ENCODE measurements around the gene SPANXD.
"Not testable (repeated sequence)": the region's sequence is repeated elsewhere in the genome, so short reads cannot be mapped to it uniquely, and the experiment has no call there.

The SPANXD gene, protein sequence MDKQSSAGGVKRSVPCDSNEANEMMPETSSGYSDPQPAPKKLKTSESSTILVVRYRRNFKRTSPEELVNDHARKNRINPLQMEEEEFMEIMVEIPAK

DNA sequence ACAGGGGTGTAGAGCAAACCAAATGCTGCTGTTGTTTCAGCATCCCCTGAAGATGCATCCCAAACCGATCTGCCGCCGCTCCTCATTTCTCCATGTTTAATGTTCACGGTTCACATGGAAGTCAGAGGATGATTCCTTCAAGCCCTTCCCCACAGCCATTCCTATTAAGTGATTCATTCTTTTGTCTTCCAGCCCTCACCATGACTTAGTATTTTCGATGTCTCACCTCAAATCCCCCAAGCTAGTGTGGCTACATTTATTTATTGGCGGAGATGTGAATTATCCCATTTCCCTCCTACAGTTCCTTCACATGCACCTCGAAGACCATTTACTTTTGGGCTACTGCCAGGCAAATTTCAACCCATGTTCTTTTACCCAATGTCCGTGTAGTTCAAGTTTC lies at the start of gene SPANXD:
Gene SPANXD, minus strand, starts transcription at position 101 of the 400 bp plus-strand sequence. CDS start 334 bp downstream, outside the sequence.
- DNase-seq (ENCODE audit: low read depth in 2 of 2, low spot score in 1 of 2) = not testable (repeated sequence)

- no peak for DNase-seq (ENCODE audit: low read depth in 2 of 2, low spot score in 1 of 2)
Measured at GRCh38 chrX:141742666-141743065, 44.1 kb upstream of the SPANXD start.

DNA sequence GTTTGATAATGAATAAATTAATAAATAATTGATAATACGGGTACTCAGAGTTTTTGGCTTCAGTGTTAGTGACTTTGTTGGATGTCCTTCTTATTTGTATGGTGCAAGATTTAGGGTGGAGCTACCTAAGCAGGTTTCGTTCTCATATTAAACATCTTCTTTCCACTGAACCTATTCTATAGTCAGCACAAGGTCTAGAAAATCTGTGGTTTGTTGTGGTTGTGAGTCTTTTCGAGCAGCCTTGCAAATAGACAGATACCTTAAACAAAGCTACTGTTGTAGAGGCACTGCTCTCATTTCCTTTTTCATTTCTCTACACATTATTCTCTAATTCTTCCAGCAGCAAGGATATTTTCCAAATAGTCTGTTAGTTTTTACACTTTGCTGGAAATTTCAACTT lies 38.1 kb upstream of the SPANXD start:
- no peak for DNase-seq (ENCODE audit: low read depth in 2 of 2, low spot score in 1 of 2)

DNA sequence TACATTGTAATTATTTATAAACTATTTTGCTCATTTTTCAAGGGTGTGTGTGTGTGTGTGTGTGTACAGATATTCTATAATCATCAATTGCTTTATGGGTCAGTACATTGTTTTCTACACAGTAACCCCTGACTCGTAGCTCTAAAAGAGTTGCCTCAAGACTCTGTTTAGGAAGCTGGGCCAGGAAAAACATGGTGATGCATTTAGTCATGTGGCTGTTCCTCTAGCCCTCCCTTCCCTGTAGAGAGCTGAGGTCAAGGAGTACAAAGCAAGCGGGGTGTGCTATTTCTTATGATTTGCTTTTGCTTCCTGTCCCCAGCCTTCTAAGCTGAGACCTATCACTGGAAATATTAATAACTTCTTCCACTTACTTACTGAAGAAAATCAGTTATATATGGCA lies 34.8 kb upstream of the SPANXD start:
- no peak for DNase-seq (ENCODE audit: low read depth in 2 of 2, low spot score in 1 of 2)

- no peak for DNase-seq (ENCODE audit: low read depth in 2 of 2, low spot score in 1 of 2)
Measured at GRCh38 chrX:141732031-141732430, 33.5 kb upstream of the SPANXD start.

- no peak for DNase-seq (ENCODE audit: low read depth in 2 of 2, low spot score in 1 of 2)
Measured at GRCh38 chrX:141724186-141724585, 25.6 kb upstream of the SPANXD start.

DNA sequence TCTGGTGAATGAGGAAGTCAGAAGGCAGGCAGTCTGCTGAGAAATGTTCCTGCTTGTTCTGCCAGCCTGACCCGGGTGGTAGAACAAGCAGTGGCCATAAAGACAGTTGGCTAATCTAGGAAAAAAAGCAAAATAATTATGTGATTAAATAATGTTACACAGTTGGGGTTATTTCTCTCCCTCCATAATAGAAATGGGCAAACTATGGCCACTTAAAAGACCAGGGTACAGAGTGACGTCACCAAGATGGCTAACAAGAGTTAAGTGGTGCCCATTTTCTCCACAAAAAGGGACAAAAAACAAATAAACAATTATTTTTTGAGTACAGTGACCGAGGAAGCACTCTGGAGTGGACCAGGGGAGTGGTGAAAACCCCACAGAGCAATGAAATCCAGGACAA lies 16.1 kb upstream of the SPANXD start:
- DNase-seq (ENCODE audit: low read depth in 2 of 2, low spot score in 1 of 2) = no peak

DNA sequence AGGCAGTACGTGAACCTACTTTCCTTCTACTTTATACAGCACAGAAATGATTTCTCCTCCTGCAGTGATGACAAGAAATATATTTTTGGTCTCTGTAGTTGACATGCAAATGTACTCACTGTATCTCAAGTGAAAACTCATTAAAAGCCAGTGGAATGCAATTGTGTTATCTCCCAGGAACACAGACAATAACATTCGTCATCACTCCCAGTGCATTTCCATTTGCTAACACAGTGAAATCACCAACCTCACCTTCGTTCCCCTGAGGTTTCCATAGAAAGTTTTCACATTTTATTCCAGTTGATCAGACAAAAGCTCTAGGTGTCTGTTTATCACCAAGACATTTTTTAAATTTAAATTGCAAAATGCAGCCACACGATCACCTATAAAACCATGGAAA lies 2.5 kb upstream of the SPANXD start:
- DNase-seq (ENCODE audit: low read depth in 2 of 2, low spot score in 1 of 2) = no peak

- no peak for DNase-seq (ENCODE audit: low read depth in 2 of 2, low spot score in 1 of 2)
Measured at GRCh38 chrX:141673946-141674345, 24.6 kb downstream of the SPANXD start.

DNA sequence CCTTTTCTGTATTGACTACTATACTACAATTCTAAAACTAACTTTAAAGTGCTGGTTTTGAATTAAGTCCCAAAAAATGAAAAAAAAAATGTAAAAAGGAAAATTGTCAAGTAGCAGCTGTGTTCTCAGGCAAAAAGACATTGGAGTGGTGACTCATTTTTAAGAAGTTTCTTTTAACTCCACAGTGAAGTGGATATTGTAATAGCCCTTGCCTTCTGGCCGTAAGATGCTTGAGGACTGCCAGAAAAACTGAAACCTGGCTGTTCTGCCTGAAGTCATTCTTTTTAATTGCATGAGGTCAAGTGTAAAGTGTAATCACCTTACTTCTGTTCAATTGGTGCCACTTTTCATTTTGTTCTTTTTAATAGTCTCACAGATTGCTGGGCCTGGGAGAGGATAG lies 28.9 kb downstream of the SPANXD start:
- no peak for DNase-seq (ENCODE audit: low read depth in 2 of 2, low spot score in 1 of 2)

DNA sequence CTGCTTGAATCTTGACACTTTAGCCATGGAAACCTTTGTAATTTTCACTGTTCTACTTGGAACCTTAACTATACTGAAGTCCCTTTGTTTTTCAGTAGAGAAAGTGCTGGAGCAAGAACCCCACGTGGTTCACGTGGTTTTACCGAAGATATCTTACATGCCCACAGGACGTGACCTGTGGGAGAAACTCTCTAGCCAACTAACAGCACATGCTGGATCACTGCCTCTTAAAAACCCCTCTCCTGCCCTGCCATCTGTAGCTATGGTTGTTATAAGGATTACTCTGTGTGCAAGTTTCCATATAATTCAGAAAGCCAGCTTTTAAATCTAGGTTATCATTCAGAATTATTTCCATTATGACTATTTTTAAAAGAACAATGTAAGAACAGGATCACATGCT lies 30.2 kb downstream of the SPANXD start:
- DNase-seq (ENCODE audit: low read depth in 2 of 2, low spot score in 1 of 2) = no peak

DNA sequence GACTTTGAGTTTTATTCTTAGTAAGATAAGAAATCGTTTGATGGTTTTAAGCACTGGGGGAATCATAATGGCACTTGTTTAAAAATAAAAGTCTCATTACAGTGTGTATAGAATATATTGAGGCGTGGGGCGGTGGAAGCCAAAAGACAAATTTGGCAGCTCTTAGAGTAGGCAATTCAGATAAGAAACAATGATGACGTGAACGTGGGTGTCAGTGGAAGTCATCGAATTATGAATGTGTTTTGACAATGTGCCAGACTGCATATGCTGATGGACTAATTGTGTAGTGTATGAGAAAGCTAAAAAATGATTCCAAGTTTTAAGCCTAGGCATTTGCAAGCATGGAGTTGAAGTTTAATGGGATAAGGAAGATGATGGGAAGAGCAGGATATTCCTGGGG lies 35.8 kb downstream of the SPANXD start:
- no peak for DNase-seq (ENCODE audit: low read depth in 2 of 2, low spot score in 1 of 2)

GRCh38 chrX:141652286-141652685 lies 46.3 kb downstream of the SPANXD start:
- DNase-seq (ENCODE audit: low read depth in 2 of 2, low spot score in 1 of 2) = no peak

Data from stimulated activated CD8-positive, alpha-beta memory T cell treated with anti-CD3 and anti-CD28 coated beads, Interleukin-4, amount 100 ng/mL, for 1 hour (primary cell).